Neural cell (in vitro differentiated cells): Measurements from ENCODE around the gene MORN4. TPM values are rescaled to one million over a fixed set of nuclear protein-coding genes. Genes with fewer than 3 reads are reported as not detected.

ENCODE experiments used
- H2AFZ ChIP-seq: fragments of 200-600, 300-800 bp; sonication (generic), shearing (Covaris generic); 2 replicates; pipeline ENCODE4 v1.6.0; 2014; ENCODE audit warnings: low read depth, mild to moderate bottlenecking, antibody characterized with exemption, low read length, moderate library complexity
- H3F3A ChIP-seq: fragments of 200-600 bp; shearing (Covaris generic); 2 replicates; pipeline ENCODE4 v1.6.1; 2016; ENCODE audit warnings: mild to moderate bottlenecking, moderate library complexity, mixed read lengths, antibody characterized with exemption, low read length; ENCODE audit not compliant: insufficient read depth, poor library complexity, severe bottlenecking
- H3K27ac ChIP-seq: fragments of 200-600, 300-800 bp; sonication (generic), shearing (Covaris generic); 2 replicates; pipeline ENCODE4 v1.5.1; 2014; ENCODE audit warnings: mild to moderate bottlenecking, low read length, moderate library complexity
- H3K27me3 ChIP-seq: fragments of 300-800, 200-600 bp; sonication (generic), shearing (Covaris generic); 2 replicates; pipeline ENCODE4 v1.6.0; 2014; ENCODE audit warnings: mild to moderate bottlenecking, low read depth, low read length, moderate library complexity; ENCODE audit not compliant: insufficient read depth
- H3K36me3 ChIP-seq: fragments of 300-800, 200-600 bp; sonication (generic), shearing (Covaris generic); 2 replicates; pipeline ENCODE4 v1.5.1; 2014; ENCODE audit warnings: mild to moderate bottlenecking, antibody characterized with exemption, low read length, moderate library complexity; ENCODE audit not compliant: insufficient read depth
- H3K4me2 ChIP-seq: fragments of 300-800, 200-600 bp; sonication (generic), shearing (Covaris generic); 2 replicates; pipeline ENCODE4 v1.6.0; 2014; ENCODE audit warnings: mild to moderate bottlenecking, low read length
- H3K4me3 ChIP-seq: fragments of 300-800, 200-600 bp; sonication (generic), shearing (Covaris generic); 2 replicates; pipeline ENCODE4 v1.5.1; 2014; ENCODE audit warnings: mild to moderate bottlenecking, low read length, moderate library complexity
- H3K79me2 ChIP-seq: fragments of 200-600 bp; shearing (Covaris generic); replicated peaks from 2 replicates; pipeline ENCODE4 v1.6.0; 2014; ENCODE audit warnings: mild to moderate bottlenecking, low read length, moderate library complexity; ENCODE audit not compliant: insufficient read depth
- H3K9ac ChIP-seq: fragments of 300-800, 200-600 bp; sonication (generic), shearing (Covaris generic); 2 replicates; pipeline ENCODE4 v1.6.1; 2016; ENCODE audit warnings: mild to moderate bottlenecking, low read length, mixed read lengths
- H3K9me2 ChIP-seq: fragments of 200-600 bp; shearing (Covaris generic); 2 replicates; pipeline ENCODE4 v1.6.1; 2016; ENCODE audit warnings: mild to moderate bottlenecking, low read length, mixed read lengths; ENCODE audit not compliant: insufficient read depth
- H3K9me3 ChIP-seq: fragments of 200-600, 300-800 bp; sonication (generic), shearing (Covaris generic); 2 replicates; pipeline ENCODE4 v1.6.1; 2016; ENCODE audit warnings: mild to moderate bottlenecking, mixed run types, low read length, moderate library complexity, mixed read lengths
- H4K20me1 ChIP-seq: fragments of 200-600 bp; shearing (Covaris generic); 2 replicates; pipeline ENCODE4 v1.6.1; 2016; ENCODE audit warnings: mild to moderate bottlenecking, mixed run types; ENCODE audit not compliant: insufficient read depth
- EP300 ChIP-seq: fragments of 450-650 bp; conservative IDR thresholded peaks from 2 replicates; pipeline ENCODE4 v1.6.1; 2014; ENCODE audit warnings: antibody characterized with exemption, mild to moderate bottlenecking, moderate library complexity; ENCODE audit not compliant: poor library complexity, severe bottlenecking
- EZH2 ChIP-seq: fragments of 200-600, 300-800 bp; shearing (Covaris generic), sonication (generic); IDR thresholded peaks from 2 replicates; pipeline ENCODE4 v1.6.1; 2014; ENCODE audit warnings: antibody characterized with exemption, low read length, borderline replicate concordance, mild to moderate bottlenecking; ENCODE audit not compliant: insufficient read depth, poor library complexity, severe bottlenecking
- MXI1 ChIP-seq: fragments of 450-650 bp; conservative IDR thresholded peaks from 2 replicates; pipeline ENCODE4 v1.6.1; 2014; ENCODE audit warnings: antibody characterized with exemption, mild to moderate bottlenecking; ENCODE audit not compliant: poor library complexity, severe bottlenecking
- POLR2AphosphoS5 ChIP-seq: IDR thresholded peaks from 2 replicates; pipeline ENCODE4 v1.6.1; 2012
- RAD21 ChIP-seq: fragments of 450-650 bp; conservative IDR thresholded peaks from 2 replicates; pipeline ENCODE4 v1.6.1; 2014; ENCODE audit warnings: antibody characterized with exemption, mild to moderate bottlenecking, moderate library complexity
- SMC3 ChIP-seq: fragments of 450-650 bp; conservative IDR thresholded peaks from 2 replicates; pipeline ENCODE4 v1.6.1; 2014; ENCODE audit warnings: antibody characterized with exemption, mild to moderate bottlenecking, moderate library complexity; ENCODE audit not compliant: poor library complexity
- TAF1 ChIP-seq: IDR thresholded peaks from 2 replicates; pipeline ENCODE4 v1.6.1; 2012; ENCODE audit warnings: low read depth
- polyA minus RNA-seq: library from RNA; depleted of rRNA, polyadenylated mRNA; stranded (reverse); fragments of >200 nt; gene quantifications from 2 replicates; pipeline ENCODE4 v1.2.3, GENCODE V29; 2014
- polyA plus RNA-seq: library from polyadenylated mRNA; depleted of rRNA; stranded (reverse); fragments of >200 nt; gene quantifications from 2 replicates; pipeline ENCODE4 v1.2.3, GENCODE V29; 2014
- TF ChIP-seq, protein P1 (sequence below): IDR thresholded peaks from 2 replicates; pipeline ENCODE4 v1.6.1; 2012; ENCODE audit warnings: borderline replicate concordance
- TF ChIP-seq, protein P2 (sequence below): fragments of 450-650 bp; IDR thresholded peaks from 2 replicates; pipeline ENCODE4 v1.5.1; 2014; ENCODE audit warnings: antibody characterized with exemption, mild to moderate bottlenecking, moderate library complexity; ENCODE audit not compliant: poor library complexity, severe bottlenecking

The MORN4 gene
- polyA plus RNA-seq (64.7 and 81.3 TPM in 2 replicates), polyA minus RNA-seq (35.3 and 43.2 TPM in 2 replicates)

DNA sequence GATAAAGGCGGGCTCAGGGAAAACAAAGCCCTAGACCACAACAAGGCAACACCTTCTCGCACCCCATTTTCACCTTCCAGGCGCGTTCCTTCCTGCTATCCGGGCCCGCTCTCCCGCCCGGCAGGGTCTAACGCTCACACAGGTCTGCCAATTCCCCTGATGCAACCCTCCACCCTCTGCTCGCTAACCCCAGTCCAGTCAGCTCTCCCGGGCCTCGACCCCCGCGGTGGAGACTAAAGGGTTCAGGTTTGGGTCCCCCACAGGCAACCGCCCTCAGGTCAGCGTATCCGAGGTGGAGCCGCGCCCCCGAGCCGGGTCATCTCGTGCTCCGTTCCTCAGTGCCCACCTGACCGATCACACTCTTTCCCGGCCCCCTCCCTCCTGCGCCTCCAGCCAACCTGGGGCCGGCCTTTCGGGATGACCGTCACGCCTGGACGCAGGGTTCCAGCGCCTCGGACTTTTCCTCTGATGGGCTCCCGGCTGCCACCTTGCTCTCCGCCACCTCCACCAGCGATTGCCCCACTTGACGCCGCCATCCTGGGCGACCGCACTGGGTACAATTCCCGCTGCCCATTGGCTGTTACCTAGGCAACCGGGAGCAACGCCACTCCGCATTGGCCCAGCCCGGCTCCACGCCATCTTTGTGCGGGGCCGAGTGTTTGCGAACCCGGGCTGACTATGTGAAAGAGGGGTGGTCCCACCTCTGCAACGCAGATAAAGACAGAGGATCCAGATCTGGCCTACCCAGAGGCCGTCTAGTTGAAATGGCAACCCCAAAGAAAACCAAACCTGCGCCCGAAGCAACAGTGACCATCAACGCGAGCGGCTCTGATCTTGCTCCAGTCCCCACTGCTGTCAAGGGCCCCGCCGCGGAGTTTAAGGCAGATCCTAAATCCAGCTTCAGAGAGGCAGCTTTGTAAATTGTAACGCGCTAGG is at the start of gene MORN4:
TSS of gene MORN4 (minus strand) at position 552 of the 936 bp plus-strand sequence. CDS start 13,847 bp downstream, outside the sequence.
- Histone ChIP-seq H4K20me1 (no peaks in the 10 kb centered on the region), H2AFZ (peak within 1 kb of the TSS; percentile 99), H3K27ac (peak within 1 kb of the TSS; percentile 93), H3K36me3 (no peaks in the 10 kb centered on the region), H3K9ac (peak within 1 kb of the TSS; percentile 84), H3K9me2 (no peaks in the 10 kb centered on the region), H3K4me3 (peak within 1 kb of the TSS; percentile 76), H3F3A (no peaks in the 10 kb centered on the region), H3K4me2 (peak within 1 kb of the TSS; percentile 96), H3K79me2 (peaks cover 25% of the 10 kb centered on the region), H3K9me3 (no peaks in the 10 kb centered on the region), H3K27me3 (no peaks in the 10 kb centered on the region)
- TF ChIP-seq RAD21 (no peak), POLR2AphosphoS5 (peak; percentile 80), MXI1 (peak; percentile 86), SMC3 (no peak), EP300 (peak; percentile 39), EZH2 (no peak), TAF1 (peak; percentile 89)
- TF ChIP-seq, protein P1, sequence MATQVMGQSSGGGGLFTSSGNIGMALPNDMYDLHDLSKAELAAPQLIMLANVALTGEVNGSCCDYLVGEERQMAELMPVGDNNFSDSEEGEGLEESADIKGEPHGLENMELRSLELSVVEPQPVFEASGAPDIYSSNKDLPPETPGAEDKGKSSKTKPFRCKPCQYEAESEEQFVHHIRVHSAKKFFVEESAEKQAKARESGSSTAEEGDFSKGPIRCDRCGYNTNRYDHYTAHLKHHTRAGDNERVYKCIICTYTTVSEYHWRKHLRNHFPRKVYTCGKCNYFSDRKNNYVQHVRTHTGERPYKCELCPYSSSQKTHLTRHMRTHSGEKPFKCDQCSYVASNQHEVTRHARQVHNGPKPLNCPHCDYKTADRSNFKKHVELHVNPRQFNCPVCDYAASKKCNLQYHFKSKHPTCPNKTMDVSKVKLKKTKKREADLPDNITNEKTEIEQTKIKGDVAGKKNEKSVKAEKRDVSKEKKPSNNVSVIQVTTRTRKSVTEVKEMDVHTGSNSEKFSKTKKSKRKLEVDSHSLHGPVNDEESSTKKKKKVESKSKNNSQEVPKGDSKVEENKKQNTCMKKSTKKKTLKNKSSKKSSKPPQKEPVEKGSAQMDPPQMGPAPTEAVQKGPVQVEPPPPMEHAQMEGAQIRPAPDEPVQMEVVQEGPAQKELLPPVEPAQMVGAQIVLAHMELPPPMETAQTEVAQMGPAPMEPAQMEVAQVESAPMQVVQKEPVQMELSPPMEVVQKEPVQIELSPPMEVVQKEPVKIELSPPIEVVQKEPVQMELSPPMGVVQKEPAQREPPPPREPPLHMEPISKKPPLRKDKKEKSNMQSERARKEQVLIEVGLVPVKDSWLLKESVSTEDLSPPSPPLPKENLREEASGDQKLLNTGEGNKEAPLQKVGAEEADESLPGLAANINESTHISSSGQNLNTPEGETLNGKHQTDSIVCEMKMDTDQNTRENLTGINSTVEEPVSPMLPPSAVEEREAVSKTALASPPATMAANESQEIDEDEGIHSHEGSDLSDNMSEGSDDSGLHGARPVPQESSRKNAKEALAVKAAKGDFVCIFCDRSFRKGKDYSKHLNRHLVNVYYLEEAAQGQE: peak; percentile 82
- TF ChIP-seq, protein P2, sequence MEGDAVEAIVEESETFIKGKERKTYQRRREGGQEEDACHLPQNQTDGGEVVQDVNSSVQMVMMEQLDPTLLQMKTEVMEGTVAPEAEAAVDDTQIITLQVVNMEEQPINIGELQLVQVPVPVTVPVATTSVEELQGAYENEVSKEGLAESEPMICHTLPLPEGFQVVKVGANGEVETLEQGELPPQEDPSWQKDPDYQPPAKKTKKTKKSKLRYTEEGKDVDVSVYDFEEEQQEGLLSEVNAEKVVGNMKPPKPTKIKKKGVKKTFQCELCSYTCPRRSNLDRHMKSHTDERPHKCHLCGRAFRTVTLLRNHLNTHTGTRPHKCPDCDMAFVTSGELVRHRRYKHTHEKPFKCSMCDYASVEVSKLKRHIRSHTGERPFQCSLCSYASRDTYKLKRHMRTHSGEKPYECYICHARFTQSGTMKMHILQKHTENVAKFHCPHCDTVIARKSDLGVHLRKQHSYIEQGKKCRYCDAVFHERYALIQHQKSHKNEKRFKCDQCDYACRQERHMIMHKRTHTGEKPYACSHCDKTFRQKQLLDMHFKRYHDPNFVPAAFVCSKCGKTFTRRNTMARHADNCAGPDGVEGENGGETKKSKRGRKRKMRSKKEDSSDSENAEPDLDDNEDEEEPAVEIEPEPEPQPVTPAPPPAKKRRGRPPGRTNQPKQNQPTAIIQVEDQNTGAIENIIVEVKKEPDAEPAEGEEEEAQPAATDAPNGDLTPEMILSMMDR: peak; percentile 34

DNA sequence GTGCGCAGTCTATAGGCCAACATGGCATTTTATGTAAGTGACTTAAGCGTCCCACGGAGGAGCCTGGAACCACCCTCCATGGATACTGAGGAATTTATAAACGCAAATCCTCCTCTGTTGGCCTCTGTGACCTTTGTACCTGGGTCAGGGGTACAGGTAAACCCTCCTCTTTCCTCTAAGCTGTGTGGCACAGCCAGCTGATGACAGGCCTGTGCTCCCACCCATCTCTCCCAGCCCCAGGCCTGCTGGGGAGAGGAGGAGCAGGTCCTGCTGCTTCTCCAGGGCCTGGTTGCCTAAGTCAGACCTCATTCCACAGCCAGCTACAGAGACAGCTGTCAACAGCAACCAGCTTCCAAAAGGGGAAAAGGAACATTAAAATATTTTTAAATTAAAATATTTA is 48.7 kb upstream of the MORN4 start:
- H4K20me1 ChIP-seq: no peaks in the 10 kb centered on the region
- no peak overlapping the region for H3K4me3 ChIP-seq
- H3K4me2 ChIP-seq: no peak overlapping the region
- H3K27ac ChIP-seq: no peak overlapping the region
- TF ChIP-seq POLR2AphosphoS5 (no peak), RAD21 (no peak), SMC3 (no peak), EP300 (no peak), TAF1 (no peak), EZH2 (no peak), MXI1 (no peak)
- TF ChIP-seq, protein P2: no peak
- TF ChIP-seq, protein P1: no peak
- H2AFZ ChIP-seq: no peak overlapping the region
- H3F3A ChIP-seq: no peaks in the 10 kb centered on the region
- no peaks in the 10 kb centered on the region for H3K36me3 ChIP-seq
- H3K9ac ChIP-seq: no peak overlapping the region
- no peaks in the 10 kb centered on the region for H3K9me2 ChIP-seq
- H3K9me3 ChIP-seq: no peaks in the 10 kb centered on the region
- no peaks in the 10 kb centered on the region for H3K27me3 ChIP-seq
- H3K79me2 ChIP-seq: no peaks in the 10 kb centered on the region
